ENCODE data around the gene HMGCS2. TPM values are rescaled to one million over a fixed set of nuclear protein-coding genes. Genes with fewer than 3 reads are reported as not detected.

HMGCS2 gene
- total and polyA plus RNA-seq, 10 of the 15 experiments (the other 5 are each of a cell fraction or from before 2014, with no cell fraction given), result 0.49 TPM; not detected in 9

DNA sequence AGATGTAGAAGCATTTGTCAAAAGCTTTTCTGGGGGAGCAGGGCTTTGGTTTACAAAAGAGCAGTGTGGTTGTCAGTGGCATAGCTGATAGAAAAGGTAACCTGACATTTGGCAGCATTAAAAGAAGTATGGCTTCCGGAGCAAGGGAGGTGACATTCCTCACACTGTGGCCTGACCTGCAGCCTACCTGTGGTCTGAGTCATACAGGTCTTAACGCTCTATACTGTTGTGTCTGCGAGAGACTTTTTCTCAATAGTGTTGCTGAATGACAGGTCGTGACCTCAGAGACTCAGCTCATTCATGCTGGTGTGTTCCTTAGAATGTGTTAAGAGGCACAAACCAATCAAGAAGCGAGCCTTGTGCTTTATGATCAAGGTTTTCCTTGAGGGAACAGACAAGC, 37.6 kb downstream of the HMGCS2 start:
- BruUV-seq (replicated peaks), result no TSS peak
- no peak for FAIRE-seq
- in situ Hi-C loops (cut with MboI), result no loop called here
- ATAC-seq, result no peak
- Histone ChIP-seq H2AFZ (ENCODE audit: control insufficient read depth, low read depth, low read length) (no peak overlapping the region), H3K9ac (ENCODE audit: control insufficient read depth, insufficient read depth, low read length) (no peak overlapping the region), H3K9me3 (replicated peaks; ENCODE audit: control insufficient read depth, insufficient read depth, low read length) (no peaks in the 10 kb centered on the region), H3K4me3 (no peak overlapping the region), H3K36me3 (ENCODE audit: control insufficient read depth in 2 of 2, insufficient read depth in 2 of 2, low read length in 1 of 2) (peaks cover 0 to 2% of the 10 kb centered on the region in 2 experiments; a peak in 2 of 4 replicates), H4K20me1 (ENCODE audit: control insufficient read depth, insufficient read depth) (no peaks in the 10 kb centered on the region), H3K27me3 (replicated peaks in 1 of 2; ENCODE audit: control insufficient read depth in 2 of 2, insufficient read depth in 2 of 2, low read length in 1 of 2) (no peaks in the 10 kb centered on the region), H3K4me1 (ENCODE audit: control insufficient read depth, insufficient read depth, low read length) (no peaks in the 10 kb centered on the region), H3K4me2 (ENCODE audit: control insufficient read depth, insufficient read depth) (no peak overlapping the region), H3K27ac (ENCODE audit: control insufficient read depth, insufficient read depth) (no peak overlapping the region), H3K79me2 (ENCODE audit: control insufficient read depth, insufficient read depth, low read length) (no peaks in the 10 kb centered on the region)
- WGBS (ENCODE audit: insufficient coverage, insufficient replicate concordance, low lambda C conversion rate, missing lambda C conversion rate), result 44% methylated on average over 5 of the region's 5 CpGs
- no peak for TF ChIP-seq GATAD2B (conservative IDR thresholded peaks at IDR 0.05; ENCODE audit: low read depth)
- no peak for TF ChIP-seq POU2F2 (IDR thresholded peaks at IDR 0.05; ENCODE audit: borderline replicate concordance, low read depth, low read length)
- no peak for TF ChIP-seq STAT1 (conservative IDR thresholded peaks at IDR 0.05)
- TF ChIP-seq TAF1 (IDR thresholded peaks at IDR 0.05; ENCODE audit: borderline replicate concordance, low read depth, low read length), result no peak
- TF ChIP-seq, protein P1, sequence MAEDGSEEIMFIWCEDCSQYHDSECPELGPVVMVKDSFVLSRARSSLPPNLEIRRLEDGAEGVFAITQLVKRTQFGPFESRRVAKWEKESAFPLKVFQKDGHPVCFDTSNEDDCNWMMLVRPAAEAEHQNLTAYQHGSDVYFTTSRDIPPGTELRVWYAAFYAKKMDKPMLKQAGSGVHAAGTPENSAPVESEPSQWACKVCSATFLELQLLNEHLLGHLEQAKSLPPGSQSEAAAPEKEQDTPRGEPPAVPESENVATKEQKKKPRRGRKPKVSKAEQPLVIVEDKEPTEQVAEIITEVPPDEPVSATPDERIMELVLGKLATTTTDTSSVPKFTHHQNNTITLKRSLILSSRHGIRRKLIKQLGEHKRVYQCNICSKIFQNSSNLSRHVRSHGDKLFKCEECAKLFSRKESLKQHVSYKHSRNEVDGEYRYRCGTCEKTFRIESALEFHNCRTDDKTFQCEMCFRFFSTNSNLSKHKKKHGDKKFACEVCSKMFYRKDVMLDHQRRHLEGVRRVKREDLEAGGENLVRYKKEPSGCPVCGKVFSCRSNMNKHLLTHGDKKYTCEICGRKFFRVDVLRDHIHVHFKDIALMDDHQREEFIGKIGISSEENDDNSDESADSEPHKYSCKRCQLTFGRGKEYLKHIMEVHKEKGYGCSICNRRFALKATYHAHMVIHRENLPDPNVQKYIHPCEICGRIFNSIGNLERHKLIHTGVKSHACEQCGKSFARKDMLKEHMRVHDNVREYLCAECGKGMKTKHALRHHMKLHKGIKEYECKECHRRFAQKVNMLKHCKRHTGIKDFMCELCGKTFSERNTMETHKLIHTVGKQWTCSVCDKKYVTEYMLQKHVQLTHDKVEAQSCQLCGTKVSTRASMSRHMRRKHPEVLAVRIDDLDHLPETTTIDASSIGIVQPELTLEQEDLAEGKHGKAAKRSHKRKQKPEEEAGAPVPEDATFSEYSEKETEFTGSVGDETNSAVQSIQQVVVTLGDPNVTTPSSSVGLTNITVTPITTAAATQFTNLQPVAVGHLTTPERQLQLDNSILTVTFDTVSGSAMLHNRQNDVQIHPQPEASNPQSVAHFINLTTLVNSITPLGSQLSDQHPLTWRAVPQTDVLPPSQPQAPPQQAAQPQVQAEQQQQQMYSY (CRISPR knock-in tag; IDR thresholded peaks at IDR 0.05), result no peak
- TF ChIP-seq BCL3 (IDR thresholded peaks at IDR 0.05; ENCODE audit: borderline replicate concordance, insufficient read depth, low read depth, low read length, poor library complexity, severe bottlenecking), result no peak
- TF ChIP-seq HCFC1 (IDR thresholded peaks at IDR 0.05; ENCODE audit: low read length), result no peak
- TF ChIP-seq YY1 (IDR thresholded peaks at IDR 0.05; ENCODE audit: low read depth, low read length), result no peak
- no peak for TF ChIP-seq ZZZ3 (IDR thresholded peaks at IDR 0.05; ENCODE audit: control insufficient read depth, insufficient read length, low read depth)
- TF ChIP-seq FOXM1 (IDR thresholded peaks at IDR 0.05; ENCODE audit: low read depth, low read length), result no peak
- ChIA-PET SMC1A (ENCODE audit: uncharacterized antibody, unreplicated experiment) (interaction anchor here (0.8 kb wide), 1 partner anchor 15 kb away, joined by 3 read pairs; no protein-coding TSS in a partner anchor), RAD21 (ENCODE audit: unreplicated experiment) (no interaction called here), CTCF (interaction anchor here (1.2 to 1.3 kb wide), 2 partner anchors 12 to 56 kb away, joined by 3 to 5 read pairs; no protein-coding TSS in a partner anchor), POLR2A (no interaction called here)
- DNase-seq (ENCODE audit: low read depth, low spot score), result no peak
- intact Hi-C loops (cut with micrococcal nuclease; ENCODE audit: unreplicated experiment), result no loop called here
